Neural progenitor cell (in vitro differentiated cells): ENCODE data around the gene TARDBP. TPM values are rescaled to one million over a fixed set of nuclear protein-coding genes. Genes with fewer than 3 reads are reported as not detected.
"Not testable (repeated sequence)": the region's sequence is repeated elsewhere in the genome, so short reads cannot be mapped to it uniquely, and the experiment has no call there.

Experiments
- DNase-seq: peaks from one replicate; pipeline ENCODE4 v3.0.0-alpha.2; 2016; ENCODE audit warnings: low spot score
- H2AFZ ChIP-seq: fragments of 200-600 bp; sonication (generic); replicated peaks from 2 replicates; pipeline ENCODE4 v1.6.1; 2016; ENCODE audit warnings: antibody characterized with exemption
- H3F3A ChIP-seq: fragments of 200-600 bp; sonication (generic); 2 replicates; pipeline ENCODE4 v1.6.1; 2016; ENCODE audit warnings: antibody characterized with exemption, low read depth
- H3K27ac ChIP-seq: fragments of 200-600 bp; sonication (generic); 2 replicates; pipeline ENCODE4 v1.5.1; 2016; ENCODE audit warnings: mild to moderate bottlenecking
- H3K27me3 ChIP-seq: fragments of 200-600 bp; sonication (generic); 2 replicates; pipeline ENCODE4 v1.6.1; 2016; ENCODE audit warnings: mild to moderate bottlenecking, moderate library complexity
- H3K36me3 ChIP-seq: fragments of 200-600 bp; sonication (generic); 2 replicates; pipeline ENCODE4 v1.5.1; 2016
- H3K4me1 ChIP-seq: fragments of 200-600 bp; sonication (generic); 2 replicates; pipeline ENCODE4 v1.6.1; 2016; ENCODE audit warnings: mixed run types
- H3K4me2 ChIP-seq: fragments of 200-600 bp; sonication (generic); 2 replicates; pipeline ENCODE4 v1.6.1; 2016
- H3K4me3 ChIP-seq: fragments of 200-600 bp; sonication (generic); 2 replicates; pipeline ENCODE4 v1.5.1; 2016
- H3K79me2 ChIP-seq: fragments of 200-600 bp; sonication (generic); 2 replicates; pipeline ENCODE4 v1.6.1; 2016; ENCODE audit warnings: low read depth
- H3K9ac ChIP-seq: fragments of 200-600 bp; sonication (generic); 2 replicates; pipeline ENCODE4 v1.6.1; 2016
- H3K9me3 ChIP-seq: fragments of 200-600 bp; sonication (generic); 2 replicates; pipeline ENCODE4 v1.5.1; 2016; ENCODE audit warnings: low read depth
- H4K20me1 ChIP-seq: fragments of 200-600 bp; sonication (generic); 2 replicates; pipeline ENCODE4 v1.6.1; 2016; ENCODE audit warnings: low read depth
- H3K27ac Mint-ChIP-seq: 3 replicates; pipeline ENCODE4 v1.8.0; 2021; ENCODE audit warnings: mixed read lengths
- H3K27me3 Mint-ChIP-seq: 2 replicates; pipeline ENCODE4 v1.8.0; 2022; ENCODE audit warnings: low read depth, mild to moderate bottlenecking, inconsistent platforms, moderate library complexity, mixed read lengths; ENCODE audit not compliant: insufficient read depth
- H3K36me3 Mint-ChIP-seq: 3 replicates; pipeline ENCODE4 v1.8.0; 2021; ENCODE audit warnings: mixed read lengths
- H3K4me1 Mint-ChIP-seq: 3 replicates; pipeline ENCODE4 v1.8.0; 2021; ENCODE audit warnings: mixed read lengths
- H3K4me3 Mint-ChIP-seq: 3 replicates; pipeline ENCODE4 v1.8.0; 2021; ENCODE audit warnings: mild to moderate bottlenecking, moderate library complexity, mixed read lengths
- H3K9me3 Mint-ChIP-seq: 3 replicates; pipeline ENCODE4 v1.8.0; 2020; ENCODE audit warnings: mixed read lengths
- CTCF ChIP-seq: fragments of 200-600 bp; sonication (generic); IDR thresholded peaks from 2 replicates; pipeline ENCODE4 v1.5.1; 2017; ENCODE audit warnings: antibody characterized with exemption, mild to moderate bottlenecking
- EZH2 ChIP-seq: fragments of 200-600 bp; sonication (generic); IDR thresholded peaks from 2 replicates; pipeline ENCODE4 v1.6.1; 2017; ENCODE audit warnings: antibody characterized with exemption, mild to moderate bottlenecking, moderate library complexity
- EZH2phosphoT487 ChIP-seq: fragments of 200-600 bp; sonication (generic); IDR thresholded peaks from 2 replicates; pipeline ENCODE4 v1.6.1; 2017; ENCODE audit warnings: antibody characterized with exemption
- total RNA-seq: library from RNA; depleted of rRNA; stranded (reverse); fragments of >200 nt; gene quantifications from 2 replicates; pipeline ENCODE4 v1.2.3, GENCODE V29; 2015; ENCODE audit warnings: low replicate concordance

Gene TARDBP
- total RNA-seq, 1 donor from 2014 or later, result 202 TPM

- peaks cover 14% of the 10 kb centered on the region for H3K27me3 Mint-ChIP-seq
- no peak for DNase-seq
- Histone ChIP-seq H3K4me2 (no peak overlapping the region), H3K9me3 (no peaks in the 10 kb centered on the region), H3K79me2 (no peaks in the 10 kb centered on the region), H3K27ac (no peak overlapping the region), H3K27me3 (no peaks in the 10 kb centered on the region), H4K20me1 (no peaks in the 10 kb centered on the region), H3F3A (peaks cover 3% of the 10 kb centered on the region), H3K4me3 (no peak overlapping the region), H3K9ac (no peak overlapping the region), H3K36me3 (no peaks in the 10 kb centered on the region), H3K4me1 (peaks cover 7% of the 10 kb centered on the region), H2AFZ (no peak overlapping the region)
- no peak overlapping the region for H3K4me3 Mint-ChIP-seq
- no peak overlapping the region for H3K27ac Mint-ChIP-seq
- H3K9me3 Mint-ChIP-seq, result no peaks in the 10 kb centered on the region
- no peak for TF ChIP-seq EZH2
- no peak for TF ChIP-seq CTCF
- no peak for TF ChIP-seq EZH2phosphoT487
- H3K36me3 Mint-ChIP-seq, result no peaks in the 10 kb centered on the region
- H3K4me1 Mint-ChIP-seq, result peaks cover 9% of the 10 kb centered on the region
Observed at GRCh38 chr1:10989095-10989494, 23.4 kb upstream of the TARDBP start.

GRCh38 chr1:10989920-10990516, 22.4 kb upstream of the TARDBP start:
- H3K36me3 ChIP-seq, H3K4me2 ChIP-seq, H3K4me3 ChIP-seq, H3K4me1 ChIP-seq, DNase-seq, H3K9me3 ChIP-seq, H2AFZ ChIP-seq, H3K27ac Mint-ChIP-seq, H3K27ac ChIP-seq, H3K4me3 Mint-ChIP-seq, H3F3A ChIP-seq, H3K9me3 Mint-ChIP-seq, H3K4me1 Mint-ChIP-seq, H3K27me3 ChIP-seq, H3K36me3 Mint-ChIP-seq, H4K20me1 ChIP-seq, H3K9ac ChIP-seq, H3K79me2 ChIP-seq: not testable (repeated sequence)
- peaks cover 12% of the 10 kb centered on the region for H3K27me3 Mint-ChIP-seq

- Histone ChIP-seq H3K79me2 (no peaks in the 10 kb centered on the region), H3K4me1 (peaks cover 7% of the 10 kb centered on the region), H3K4me2 (no peak overlapping the region), H4K20me1 (no peaks in the 10 kb centered on the region), H3K36me3 (no peaks in the 10 kb centered on the region), H3K27me3 (no peaks in the 10 kb centered on the region), H3K4me3 (no peak overlapping the region), H3K27ac (no peak overlapping the region), H3F3A (peaks cover 3% of the 10 kb centered on the region), H3K9me3 (no peaks in the 10 kb centered on the region), H2AFZ (no peak overlapping the region), H3K9ac (no peak overlapping the region)
- no peak for DNase-seq
- no peak overlapping the region for H3K4me3 Mint-ChIP-seq
- no peak for TF ChIP-seq CTCF
- no peak for TF ChIP-seq EZH2
- TF ChIP-seq EZH2phosphoT487, result no peak
- no peak overlapping the region for H3K27ac Mint-ChIP-seq
- H3K27me3 Mint-ChIP-seq, result peaks cover 12% of the 10 kb centered on the region
- no peaks in the 10 kb centered on the region for H3K9me3 Mint-ChIP-seq
- peaks cover 8% of the 10 kb centered on the region for H3K4me1 Mint-ChIP-seq
- no peaks in the 10 kb centered on the region for H3K36me3 Mint-ChIP-seq
Observed at GRCh38 chr1:10990828-10991227, 21.6 kb upstream of the TARDBP start.

GRCh38 chr1:10992004-10992403, 20.4 kb upstream of the TARDBP start:
- DNase-seq, H3K4me2 ChIP-seq, H3K4me3 ChIP-seq, H3K27me3 ChIP-seq, H4K20me1 ChIP-seq, H3K36me3 ChIP-seq, H3F3A ChIP-seq, H3K9me3 Mint-ChIP-seq, H3K79me2 ChIP-seq, H3K9ac ChIP-seq, H3K27ac Mint-ChIP-seq, H3K27ac ChIP-seq, H3K4me1 Mint-ChIP-seq, H3K4me1 ChIP-seq, H3K4me3 Mint-ChIP-seq, H2AFZ ChIP-seq, H3K36me3 Mint-ChIP-seq, H3K9me3 ChIP-seq: not testable (repeated sequence)
- peaks cover 10% of the 10 kb centered on the region for H3K27me3 Mint-ChIP-seq
